Naive B cell (primary cell): Measurements from ENCODE around the gene CYP19A1. TPM values are rescaled to one million over a fixed set of nuclear protein-coding genes. Genes with fewer than 3 reads are reported as not detected.
"Not testable (repeated sequence)": the region's sequence is repeated elsewhere in the genome, so short reads cannot be mapped to it uniquely, and the experiment has no call there.

Experiments
- ATAC-seq, 2 donors: fragments of 150-1000 bp; cut with Tn5 transposase; 2 replicates each; pipeline ENCODE4 v1.10.0; 2021; ENCODE audit warnings: low read depth in 2 of 2, mild to moderate bottlenecking in 2 of 2, moderate library complexity in 2 of 2
- DNase-seq: peaks from one replicate; pipeline ENCODE4 v3.0.0; 2022
- H3K27ac Mint-ChIP-seq, 6 donors: one replicate each; pipeline ENCODE4 v1.8.0; 2020 to 2022; ENCODE audit warnings: mild to moderate bottlenecking in 6 of 6, mixed read lengths in 6 of 6, moderate library complexity in 5 of 6, inconsistent platforms in 2 of 6
- H3K27me3 Mint-ChIP-seq, 3 donors: one replicate each; pipeline ENCODE4 v1.8.0; 2021 to 2022; ENCODE audit warnings: mixed read lengths in 3 of 3, mild to moderate bottlenecking in 1 of 3
- H3K36me3 Mint-ChIP-seq, 2 donors: one replicate each; pipeline ENCODE4 v1.8.0; 2020 to 2022; ENCODE audit warnings: mixed read lengths in 2 of 2, inconsistent platforms in 1 of 2, mild to moderate bottlenecking in 1 of 2
- H3K4me1 Mint-ChIP-seq, 3 donors: one replicate each; pipeline ENCODE4 v1.8.0; 2020 to 2022; ENCODE audit warnings: mixed read lengths in 3 of 3, inconsistent platforms in 1 of 3, mild to moderate bottlenecking in 1 of 3, moderate library complexity in 1 of 3
- H3K4me3 Mint-ChIP-seq, 8 donors: one replicate each; pipeline ENCODE4 v1.8.0; 2020 to 2022; ENCODE audit warnings: mild to moderate bottlenecking in 8 of 8, mixed read lengths in 8 of 8, moderate library complexity in 8 of 8, inconsistent platforms in 2 of 8
- H3K9me3 Mint-ChIP-seq, 7 donors: one replicate each; pipeline ENCODE4 v1.8.0; 2020 to 2022; ENCODE audit warnings: mixed read lengths in 7 of 7, mild to moderate bottlenecking in 5 of 7, inconsistent platforms in 2 of 7, moderate library complexity in 1 of 7
- polyA plus RNA-seq, 6 donors: library from polyadenylated mRNA; unstranded; fragments of 300-500 nt; fragmentation: Illumina TruSeq; gene quantifications; one replicate each; pipeline ENCODE4 v1.2.3, GENCODE V29; 2021; ENCODE audit warnings: low read depth in 6 of 6

Gene CYP19A1
- polyA plus RNA-seq, 6 donors from 2014 or later: not detected

GRCh38 chr15:51267703-51268083, 70.7 kb downstream of the CYP19A1 start:
- Mint-ChIP-seq H3K27ac (no peak overlapping the region), H3K4me1 (peaks cover 4 to 16% (median 9%) of the 10 kb centered on the region in 3 donors), H3K27me3 (peaks cover 10 to 38% (median 15%) of the 10 kb centered on the region in 3 donors), H3K36me3 (no peaks in the 10 kb centered on the region), H3K4me3 (peak overlapping the region; percentile 9 to 79 (median 39)), H3K9me3 (no peaks in the 10 kb centered on the region)
- ATAC-seq: peak in 1 of 2 donors; percentile 47
- no peak for DNase-seq

- Mint-ChIP-seq H3K4me3 (peak overlapping the region; percentile 9 to 79 (median 48)), H3K9me3 (no peaks in the 10 kb centered on the region), H3K27me3 (peaks cover 10 to 38% (median 15%) of the 10 kb centered on the region in 3 donors), H3K4me1 (peaks cover 4 to 16% (median 9%) of the 10 kb centered on the region in 3 donors), H3K36me3 (no peaks in the 10 kb centered on the region), H3K27ac (no peak overlapping the region)
- no peak for DNase-seq
- ATAC-seq: no peak
Measured at GRCh38 chr15:51267051-51267702, 71.2 kb downstream of the CYP19A1 start.

- H3K4me1 Mint-ChIP-seq: peaks cover 4 to 16% (median 9%) of the 10 kb centered on the region in 3 donors
- H3K27me3 Mint-ChIP-seq: peaks cover 10 to 41% (median 15%) of the 10 kb centered on the region in 3 donors
- H3K27ac Mint-ChIP-seq: no peak overlapping the region
- no peak for ATAC-seq
- peak overlapping the region in 6 of 8 donors; percentile 1 to 78 (median 46) for H3K4me3 Mint-ChIP-seq
- H3K9me3 Mint-ChIP-seq: peaks cover 0 to 3% (median 1%) of the 10 kb centered on the region in 7 donors
- H3K36me3 Mint-ChIP-seq: no peaks in the 10 kb centered on the region
- no peak for DNase-seq
Measured at GRCh38 chr15:51266656-51267050, 71.7 kb downstream of the CYP19A1 start.

GRCh38 chr15:51265037-51265555, 73.3 kb downstream of the CYP19A1 start:
- ATAC-seq: no peak
- Mint-ChIP-seq H3K27me3 (peaks cover 10 to 46% (median 21%) of the 10 kb centered on the region in 3 donors), H3K27ac (no peak overlapping the region), H3K36me3 (no peaks in the 10 kb centered on the region), H3K4me3 (no peak overlapping the region), H3K4me1 (peaks cover 4 to 16% (median 9%) of the 10 kb centered on the region in 3 donors), H3K9me3 (peaks cover 0 to 10% (median 3%) of the 10 kb centered on the region in 7 donors)
- DNase-seq: no peak

- ATAC-seq (no peak), DNase-seq (no peak)
- H3K4me3 Mint-ChIP-seq: no peak overlapping the region
- no peaks in the 10 kb centered on the region for H3K36me3 Mint-ChIP-seq
- H3K9me3 Mint-ChIP-seq: peaks cover 0 to 10% (median 4%) of the 10 kb centered on the region in 7 donors
- no peak overlapping the region for H3K27ac Mint-ChIP-seq
- H3K27me3 Mint-ChIP-seq: peaks cover 11 to 44% (median 18%) of the 10 kb centered on the region in 3 donors
- peaks cover 4 to 16% (median 9%) of the 10 kb centered on the region in 3 donors for H3K4me1 Mint-ChIP-seq
Measured at GRCh38 chr15:51263726-51264125, 74.7 kb downstream of the CYP19A1 start.

- Mint-ChIP-seq H3K27ac (no peak overlapping the region), H3K27me3 (peaks cover 12 to 42% (median 18%) of the 10 kb centered on the region in 3 donors), H3K9me3 (peaks cover 0 to 10% (median 4%) of the 10 kb centered on the region in 7 donors)
Measured at GRCh38 chr15:51263116-51263515, 75.3 kb downstream of the CYP19A1 start.

GRCh38 chr15:51262463-51262862, 75.9 kb downstream of the CYP19A1 start:
- peaks cover 0 to 10% (median 4%) of the 10 kb centered on the region in 7 donors for H3K9me3 Mint-ChIP-seq
- no peaks in the 10 kb centered on the region for H3K36me3 Mint-ChIP-seq
- DNase-seq (no peak), ATAC-seq (no peak)
- no peak overlapping the region for H3K27ac Mint-ChIP-seq
- peaks cover 0 to 6% (median 0%) of the 10 kb centered on the region in 3 donors for H3K4me1 Mint-ChIP-seq
- H3K27me3 Mint-ChIP-seq: peaks cover 12 to 41% (median 16%) of the 10 kb centered on the region in 3 donors
- no peak overlapping the region for H3K4me3 Mint-ChIP-seq

More at GRCh38 chr15:51263116-51263515, 75.3 kb downstream of the CYP19A1 start:
- no peak for ATAC-seq
- DNase-seq: no peak
- H3K4me1 Mint-ChIP-seq: peaks cover 2 to 12% (median 6%) of the 10 kb centered on the region in 3 donors
- H3K36me3 Mint-ChIP-seq: no peaks in the 10 kb centered on the region
- H3K4me3 Mint-ChIP-seq: no peak overlapping the region

- H3K4me3 Mint-ChIP-seq, H3K36me3 Mint-ChIP-seq, H3K27ac Mint-ChIP-seq, H3K4me1 Mint-ChIP-seq, DNase-seq, ATAC-seq: not testable (repeated sequence)
- Mint-ChIP-seq H3K9me3 (peaks cover 0 to 10% (median 4%) of the 10 kb centered on the region in 7 donors), H3K27me3 (peaks cover 12 to 39% (median 16%) of the 10 kb centered on the region in 3 donors)
Measured at GRCh38 chr15:51261113-51261512, 77.3 kb downstream of the CYP19A1 start.

- H3K9me3 Mint-ChIP-seq: peaks cover 0 to 10% (median 4%) of the 10 kb centered on the region in 7 donors
- no peaks in the 10 kb centered on the region for H3K4me1 Mint-ChIP-seq
- H3K27ac Mint-ChIP-seq: no peak overlapping the region
- no peak overlapping the region for H3K4me3 Mint-ChIP-seq
- H3K36me3 Mint-ChIP-seq: no peaks in the 10 kb centered on the region
- H3K27me3 Mint-ChIP-seq: peaks cover 12 to 30% (median 16%) of the 10 kb centered on the region in 3 donors
- DNase-seq: no peak
- no peak for ATAC-seq
Measured at GRCh38 chr15:51260202-51260601, 78.2 kb downstream of the CYP19A1 start.

- no peak overlapping the region for H3K27ac Mint-ChIP-seq
- no peak for ATAC-seq
- H3K4me1 Mint-ChIP-seq: no peaks in the 10 kb centered on the region
- no peaks in the 10 kb centered on the region for H3K36me3 Mint-ChIP-seq
- no peak for DNase-seq
- no peak overlapping the region for H3K4me3 Mint-ChIP-seq
- peaks cover 20 to 39% (median 21%) of the 10 kb centered on the region in 3 donors for H3K27me3 Mint-ChIP-seq
- H3K9me3 Mint-ChIP-seq: peaks cover 0 to 1% (median 0%) of the 10 kb centered on the region in 7 donors
Measured at GRCh38 chr15:51255533-51255932, 82.9 kb downstream of the CYP19A1 start.

GRCh38 chr15:51253366-51253765, 85.0 kb downstream of the CYP19A1 start:
- peaks cover 0 to 8% of the 10 kb centered on the region in 2 donors for H3K36me3 Mint-ChIP-seq

GRCh38 chr15:51252671-51253070, 85.7 kb downstream of the CYP19A1 start:
- peaks cover 0 to 5% (median 0%) of the 10 kb centered on the region in 7 donors for H3K9me3 Mint-ChIP-seq
- no peak overlapping the region for H3K4me3 Mint-ChIP-seq
- H3K4me1 Mint-ChIP-seq: no peaks in the 10 kb centered on the region
- DNase-seq (no peak), ATAC-seq (no peak)
- H3K27ac Mint-ChIP-seq: no peak overlapping the region
- peaks cover 0 to 8% of the 10 kb centered on the region in 2 donors for H3K36me3 Mint-ChIP-seq
- H3K27me3 Mint-ChIP-seq: peaks cover 21 to 32% (median 30%) of the 10 kb centered on the region in 3 donors

More at GRCh38 chr15:51253366-51253765, 85.0 kb downstream of the CYP19A1 start:
- ATAC-seq: no peak
- Mint-ChIP-seq H3K27me3 (peaks cover 27 to 38% (median 29%) of the 10 kb centered on the region in 3 donors), H3K27ac (no peak overlapping the region), H3K9me3 (peaks cover 0 to 5% (median 0%) of the 10 kb centered on the region in 7 donors), H3K4me1 (no peaks in the 10 kb centered on the region), H3K4me3 (no peak overlapping the region)
- no peak for DNase-seq

GRCh38 chr15:51251556-51251955, 86.8 kb downstream of the CYP19A1 start:
- ATAC-seq: no peak
- DNase-seq: no peak
- H3K27me3 Mint-ChIP-seq: peaks cover 32 to 39% (median 36%) of the 10 kb centered on the region in 3 donors
- no peak overlapping the region for H3K4me3 Mint-ChIP-seq
- no peak overlapping the region for H3K27ac Mint-ChIP-seq
- H3K36me3 Mint-ChIP-seq: peaks cover 0 to 8% of the 10 kb centered on the region in 2 donors
- H3K9me3 Mint-ChIP-seq: peaks cover 0 to 5% (median 0%) of the 10 kb centered on the region in 7 donors
- H3K4me1 Mint-ChIP-seq: no peaks in the 10 kb centered on the region
